SK-N-SH treated with all-trans-retinoic acid at 6 μM for 48 hours (cell line): Measurements from ENCODE around the gene NTNG1.

Experiments used
- ATAC-seq: fragments of 200-7000 bp; cut with Tn5 transposase; 3 replicates; pipeline ENCODE4 v1.9.1; 2020; ENCODE audit warnings: mild to moderate bottlenecking, moderate library complexity
- ARNTL ChIP-seq: fragments of 450-650 bp; formaldehyde crosslinking; IDR thresholded peaks from 2 replicates; pipeline ENCODE4 v1.5.0; 2020; ENCODE audit warnings: low read depth, mild to moderate bottlenecking, moderate library complexity, borderline replicate concordance
- BACH2 ChIP-seq: fragments of 250-450 bp; sonication (Bioruptor Pico); IDR thresholded peaks from 2 replicates; pipeline ENCODE4 v1.9.0; 2021; ENCODE audit warnings: mild to moderate bottlenecking, borderline replicate concordance
- CREB5 ChIP-seq: fragments of 250-450 bp; sonication (Bioruptor Pico); IDR thresholded peaks from 2 replicates; pipeline ENCODE4 v1.5.1; 2020; ENCODE audit warnings: low read depth, mild to moderate bottlenecking, moderate library complexity
- CSDC2 ChIP-seq: fragments of 250-450 bp; sonication (Bioruptor Pico); IDR thresholded peaks from 2 replicates; pipeline ENCODE4 v1.5.0; 2020; ENCODE audit warnings: mild to moderate bottlenecking, moderate library complexity
- ESRRG ChIP-seq: fragments of 250-450 bp; sonication (Bioruptor Pico); IDR thresholded peaks from 2 replicates; pipeline ENCODE4 v1.6.1; 2021; ENCODE audit warnings: mild to moderate bottlenecking
- GLIS3 ChIP-seq: fragments of 250-450 bp; sonication (Bioruptor Pico); IDR thresholded peaks from 2 replicates; pipeline ENCODE4 v1.5.0; 2020; ENCODE audit warnings: mild to moderate bottlenecking, moderate library complexity
- ISL1 ChIP-seq: fragments of 250-450 bp; sonication (Bioruptor Pico); IDR thresholded peaks from 2 replicates; pipeline ENCODE4 v2.1.2; 2022; ENCODE audit warnings: mild to moderate bottlenecking, moderate library complexity
- PPARA ChIP-seq: fragments of 250-450 bp; sonication (Bioruptor Pico); IDR thresholded peaks from 2 replicates; pipeline ENCODE4 v1.5.0; 2020; ENCODE audit warnings: mild to moderate bottlenecking, borderline replicate concordance
- RARB ChIP-seq: fragments of 250-450 bp; sonication (Bioruptor Pico); IDR thresholded peaks from 2 replicates; pipeline ENCODE4 v1.8.0; 2021; ENCODE audit warnings: mild to moderate bottlenecking, moderate library complexity
- SNAI2 ChIP-seq: fragments of 250-450 bp; sonication (Bioruptor Pico); IDR thresholded peaks from 2 replicates; pipeline ENCODE4 v1.5.0; 2020; ENCODE audit warnings: mild to moderate bottlenecking, moderate library complexity
- TCF4 ChIP-seq: fragments of 250-450 bp; sonication (Bioruptor Pico); IDR thresholded peaks from 2 replicates; pipeline ENCODE4 v1.8.0; 2021; ENCODE audit warnings: mild to moderate bottlenecking, moderate library complexity, borderline replicate concordance
- TOX ChIP-seq: fragments of 250-450 bp; sonication (Bioruptor Pico); IDR thresholded peaks from 2 replicates; pipeline ENCODE4 v1.8.0; 2021; ENCODE audit warnings: mild to moderate bottlenecking, moderate library complexity, borderline replicate concordance
- TSHZ2 ChIP-seq: fragments of 250-450 bp; sonication (Bioruptor Pico); IDR thresholded peaks from 2 replicates; pipeline ENCODE4 v1.5.0; 2020; ENCODE audit warnings: mild to moderate bottlenecking, moderate library complexity
- ZC3H10 ChIP-seq: fragments of 250-450 bp; sonication (Bioruptor Pico); IDR thresholded peaks from 2 replicates; pipeline ENCODE4 v1.5.1; 2021; ENCODE audit warnings: mild to moderate bottlenecking, moderate library complexity
- ZFP3 ChIP-seq: fragments of 250-450 bp; sonication (Bioruptor Pico); IDR thresholded peaks from 2 replicates; pipeline ENCODE4 v1.5.0; 2020; ENCODE audit warnings: mild to moderate bottlenecking, moderate library complexity
- ZFP30 ChIP-seq: fragments of 450-650 bp; formaldehyde crosslinking; IDR thresholded peaks from 2 replicates; pipeline ENCODE4 v1.5.0; 2022; ENCODE audit warnings: mild to moderate bottlenecking, moderate library complexity
- ZNF565 ChIP-seq: fragments of 450-650 bp; formaldehyde crosslinking; conservative IDR thresholded peaks from 2 replicates; pipeline ENCODE4 v1.5.0; 2020; ENCODE audit warnings: low read depth, mild to moderate bottlenecking, moderate library complexity
- ZNF70 ChIP-seq: fragments of 450-650 bp; formaldehyde crosslinking; IDR thresholded peaks from 2 replicates; pipeline ENCODE4 v1.5.0; 2020; ENCODE audit warnings: mild to moderate bottlenecking, moderate library complexity
- ZNF8 ChIP-seq: fragments of 450-650 bp; formaldehyde crosslinking; IDR thresholded peaks from 2 replicates; pipeline ENCODE4 v1.5.0; 2020; ENCODE audit warnings: mild to moderate bottlenecking, moderate library complexity
- TF ChIP-seq, protein P1 (sequence below): fragments of 250-450 bp; sonication (Bioruptor Pico); IDR thresholded peaks from 2 replicates; pipeline ENCODE4 v1.5.1; 2021; ENCODE audit warnings: mild to moderate bottlenecking, moderate library complexity
- TF ChIP-seq, protein P2 (sequence below): fragments of 250-450 bp; sonication (Bioruptor Pico); IDR thresholded peaks from 2 replicates; pipeline ENCODE4 v1.8.0; 2020; ENCODE audit warnings: mild to moderate bottlenecking, moderate library complexity, borderline replicate concordance

Gene NTNG1

GRCh38 chr1:107183011-107183410 lies 42.2 kb downstream of the NTNG1 start (continued):
- TF ChIP-seq TCF4 (no peak), TSHZ2 (no peak), ISL1 (CRISPR knock-in tag) (no peak), SNAI2 (CRISPR knock-in tag) (no peak), CSDC2 (CRISPR knock-in tag) (no peak), ZNF8 (no peak), GLIS3 (CRISPR knock-in tag) (no peak), ESRRG (no peak), RARB (CRISPR knock-in tag) (no peak), ZFP3 (CRISPR knock-in tag) (no peak), PPARA (CRISPR knock-in tag) (no peak)

- TF ChIP-seq BACH2 (CRISPR knock-in tag) (no peak), ZNF565 (CRISPR knock-in tag) (no peak), CREB5 (CRISPR knock-in tag) (no peak), TCF4 (no peak), ISL1 (CRISPR knock-in tag) (no peak), ZNF8 (no peak)
- TF ChIP-seq, protein P1, sequence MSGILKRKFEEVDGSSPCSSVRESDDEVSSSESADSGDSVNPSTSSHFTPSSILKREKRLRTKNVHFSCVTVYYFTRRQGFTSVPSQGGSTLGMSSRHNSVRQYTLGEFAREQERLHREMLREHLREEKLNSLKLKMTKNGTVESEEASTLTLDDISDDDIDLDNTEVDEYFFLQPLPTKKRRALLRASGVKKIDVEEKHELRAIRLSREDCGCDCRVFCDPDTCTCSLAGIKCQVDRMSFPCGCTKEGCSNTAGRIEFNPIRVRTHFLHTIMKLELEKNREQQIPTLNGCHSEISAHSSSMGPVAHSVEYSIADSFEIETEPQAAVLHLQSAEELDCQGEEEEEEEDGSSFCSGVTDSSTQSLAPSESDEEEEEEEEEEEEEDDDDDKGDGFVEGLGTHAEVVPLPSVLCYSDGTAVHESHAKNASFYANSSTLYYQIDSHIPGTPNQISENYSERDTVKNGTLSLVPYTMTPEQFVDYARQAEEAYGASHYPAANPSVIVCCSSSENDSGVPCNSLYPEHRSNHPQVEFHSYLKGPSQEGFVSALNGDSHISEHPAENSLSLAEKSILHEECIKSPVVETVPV, result no peak
- TF ChIP-seq, all 23 proteins: peak for 0
- no peak for ATAC-seq
These were observed 44.0 kb downstream of the NTNG1 start for GRCh38 chr1:107184888-107185287.

DNA sequence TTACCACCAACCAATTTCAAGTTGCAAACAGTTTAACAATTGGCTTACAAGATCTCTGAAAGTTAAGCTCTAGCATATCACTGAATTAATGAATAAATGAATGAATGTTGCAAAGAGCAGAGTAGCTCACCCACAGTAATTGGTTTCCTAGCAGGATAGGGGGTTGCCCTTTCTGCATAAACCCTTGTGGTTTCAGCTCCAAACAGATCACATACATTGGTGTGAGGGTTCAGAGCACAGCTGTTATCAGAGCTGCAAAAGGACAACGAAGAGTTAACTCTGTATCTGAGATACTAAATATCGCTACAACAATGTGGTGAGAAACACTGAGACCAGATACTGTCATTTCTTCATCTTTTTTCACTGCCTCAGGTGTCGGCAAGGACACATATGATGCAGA lies 46.6 kb downstream of the NTNG1 start:
- TF ChIP-seq ZC3H10 (CRISPR knock-in tag) (no peak), ISL1 (CRISPR knock-in tag) (no peak), TOX (no peak), BACH2 (CRISPR knock-in tag) (no peak), ARNTL (CRISPR knock-in tag) (no peak), ZNF565 (CRISPR knock-in tag) (no peak), RARB (CRISPR knock-in tag) (no peak), ZNF8 (no peak), ZNF70 (CRISPR knock-in tag) (no peak)
- TF ChIP-seq, all 23 proteins: peak for 0
- ATAC-seq, result no peak

- TF ChIP-seq, protein P1, result no peak
- TF ChIP-seq ZNF70 (CRISPR knock-in tag), result no peak
- TF ChIP-seq RARB (CRISPR knock-in tag), result no peak
- no peak for TF ChIP-seq TSHZ2
- no peak for TF ChIP-seq ARNTL (CRISPR knock-in tag)
- no peak for TF ChIP-seq GLIS3 (CRISPR knock-in tag)
- no peak for TF ChIP-seq TCF4
- no peak for TF ChIP-seq PPARA (CRISPR knock-in tag)
- no peak for TF ChIP-seq ZNF565 (CRISPR knock-in tag)
- TF ChIP-seq TOX, result no peak
- no peak for TF ChIP-seq ZFP30 (CRISPR knock-in tag)
- TF ChIP-seq SNAI2 (CRISPR knock-in tag), result no peak
- TF ChIP-seq, protein P2, sequence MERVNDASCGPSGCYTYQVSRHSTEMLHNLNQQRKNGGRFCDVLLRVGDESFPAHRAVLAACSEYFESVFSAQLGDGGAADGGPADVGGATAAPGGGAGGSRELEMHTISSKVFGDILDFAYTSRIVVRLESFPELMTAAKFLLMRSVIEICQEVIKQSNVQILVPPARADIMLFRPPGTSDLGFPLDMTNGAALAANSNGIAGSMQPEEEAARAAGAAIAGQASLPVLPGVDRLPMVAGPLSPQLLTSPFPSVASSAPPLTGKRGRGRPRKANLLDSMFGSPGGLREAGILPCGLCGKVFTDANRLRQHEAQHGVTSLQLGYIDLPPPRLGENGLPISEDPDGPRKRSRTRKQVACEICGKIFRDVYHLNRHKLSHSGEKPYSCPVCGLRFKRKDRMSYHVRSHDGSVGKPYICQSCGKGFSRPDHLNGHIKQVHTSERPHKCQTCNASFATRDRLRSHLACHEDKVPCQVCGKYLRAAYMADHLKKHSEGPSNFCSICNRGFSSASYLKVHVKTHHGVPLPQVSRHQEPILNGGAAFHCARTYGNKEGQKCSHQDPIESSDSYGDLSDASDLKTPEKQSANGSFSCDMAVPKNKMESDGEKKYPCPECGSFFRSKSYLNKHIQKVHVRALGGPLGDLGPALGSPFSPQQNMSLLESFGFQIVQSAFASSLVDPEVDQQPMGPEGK (CRISPR knock-in tag), result no peak
- TF ChIP-seq CSDC2 (CRISPR knock-in tag), result no peak
- ATAC-seq, result no peak
These were observed 47.3 kb downstream of the NTNG1 start for GRCh38 chr1:107188160-107188559.
